ENCODE data around the gene CD300LG.

CD300LG gene

DNA sequence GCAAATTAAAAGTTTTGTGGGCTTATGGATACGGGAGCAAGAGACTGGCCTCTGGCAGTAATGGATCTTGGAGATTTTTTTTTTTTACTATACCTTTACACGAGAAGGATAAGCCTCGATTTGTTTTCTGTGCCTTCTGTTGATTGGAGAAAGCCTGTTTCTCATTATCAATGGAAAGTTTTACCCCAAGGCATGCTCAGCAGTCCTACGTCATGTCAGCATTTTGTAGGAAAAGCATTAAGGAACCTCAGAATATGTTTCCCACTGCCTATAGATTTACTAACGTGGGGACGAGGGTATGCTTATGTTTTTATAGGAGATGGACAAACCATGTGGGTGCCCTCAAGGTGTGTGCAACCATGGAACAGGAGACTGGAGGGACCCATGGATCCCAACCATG, 26.8 kb downstream of the CD300LG start:
- Histone ChIP-seq H3K4me2 (ENCODE audit: low read length) (no peak overlapping the region), H3K27me3 (ENCODE audit: control insufficient read depth, low read length) (no peaks in the 10 kb centered on the region), H3K79me2 (ENCODE audit: control insufficient read depth, low read length) (no peaks in the 10 kb centered on the region), H3K9me2 (replicated peaks; ENCODE audit: control insufficient read depth, low read length) (no peaks in the 10 kb centered on the region), H3F3A (ENCODE audit: control insufficient read depth, insufficient read depth) (no peaks in the 10 kb centered on the region), H3K4me1 (ENCODE audit: control insufficient read depth, low read length) (no peaks in the 10 kb centered on the region), H4K20me1 (ENCODE audit: control insufficient read depth, insufficient read depth, low read depth, low read length) (no peaks in the 10 kb centered on the region), H3K4me3 (ENCODE audit: low read length) (no peak overlapping the region), H3K9me3 (ENCODE audit: control insufficient read depth, insufficient read depth, low read length) (no peaks in the 10 kb centered on the region), H3K36me3 (ENCODE audit: control insufficient read depth, low read length) (no peaks in the 10 kb centered on the region), H3K27ac (ENCODE audit: low read depth, low read length) (no peak overlapping the region)
- TF ChIP-seq EZH2phosphoT487 (IDR thresholded peaks at IDR 0.05; ENCODE audit: borderline replicate concordance, low read length) = no peak
- TF ChIP-seq, protein P1, sequence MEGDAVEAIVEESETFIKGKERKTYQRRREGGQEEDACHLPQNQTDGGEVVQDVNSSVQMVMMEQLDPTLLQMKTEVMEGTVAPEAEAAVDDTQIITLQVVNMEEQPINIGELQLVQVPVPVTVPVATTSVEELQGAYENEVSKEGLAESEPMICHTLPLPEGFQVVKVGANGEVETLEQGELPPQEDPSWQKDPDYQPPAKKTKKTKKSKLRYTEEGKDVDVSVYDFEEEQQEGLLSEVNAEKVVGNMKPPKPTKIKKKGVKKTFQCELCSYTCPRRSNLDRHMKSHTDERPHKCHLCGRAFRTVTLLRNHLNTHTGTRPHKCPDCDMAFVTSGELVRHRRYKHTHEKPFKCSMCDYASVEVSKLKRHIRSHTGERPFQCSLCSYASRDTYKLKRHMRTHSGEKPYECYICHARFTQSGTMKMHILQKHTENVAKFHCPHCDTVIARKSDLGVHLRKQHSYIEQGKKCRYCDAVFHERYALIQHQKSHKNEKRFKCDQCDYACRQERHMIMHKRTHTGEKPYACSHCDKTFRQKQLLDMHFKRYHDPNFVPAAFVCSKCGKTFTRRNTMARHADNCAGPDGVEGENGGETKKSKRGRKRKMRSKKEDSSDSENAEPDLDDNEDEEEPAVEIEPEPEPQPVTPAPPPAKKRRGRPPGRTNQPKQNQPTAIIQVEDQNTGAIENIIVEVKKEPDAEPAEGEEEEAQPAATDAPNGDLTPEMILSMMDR (IDR thresholded peaks at IDR 0.05; ENCODE audit: low read depth, low read length, poor library complexity, severe bottlenecking) = no peak

DNA sequence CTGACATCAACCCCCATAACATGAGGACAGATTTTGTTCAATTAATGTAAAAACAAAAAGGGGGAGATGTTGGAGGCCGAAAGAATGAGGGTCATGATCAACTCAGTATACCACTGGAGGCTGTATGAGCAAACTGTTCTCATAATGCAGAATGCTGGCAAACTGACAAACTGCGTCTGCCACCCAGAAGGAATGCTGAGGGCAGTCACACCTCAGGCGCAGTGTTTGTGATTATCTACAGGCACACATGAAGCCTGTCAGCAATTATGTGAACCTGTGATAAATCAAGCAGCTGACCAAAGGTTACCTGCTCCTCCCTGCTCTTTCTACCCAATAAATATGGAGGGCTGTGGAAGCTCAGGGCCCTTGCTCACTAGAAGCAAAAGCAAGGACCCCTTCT, 27.3 kb downstream of the CD300LG start:
- TF ChIP-seq EZH2phosphoT487 (IDR thresholded peaks at IDR 0.05; ENCODE audit: borderline replicate concordance, low read length) = no peak
- TF ChIP-seq, protein P1 (IDR thresholded peaks at IDR 0.05; ENCODE audit: low read depth, low read length, poor library complexity, severe bottlenecking) = no peak
- no peaks in the 10 kb centered on the region for H3F3A ChIP-seq (ENCODE audit: control insufficient read depth, insufficient read depth)

DNA sequence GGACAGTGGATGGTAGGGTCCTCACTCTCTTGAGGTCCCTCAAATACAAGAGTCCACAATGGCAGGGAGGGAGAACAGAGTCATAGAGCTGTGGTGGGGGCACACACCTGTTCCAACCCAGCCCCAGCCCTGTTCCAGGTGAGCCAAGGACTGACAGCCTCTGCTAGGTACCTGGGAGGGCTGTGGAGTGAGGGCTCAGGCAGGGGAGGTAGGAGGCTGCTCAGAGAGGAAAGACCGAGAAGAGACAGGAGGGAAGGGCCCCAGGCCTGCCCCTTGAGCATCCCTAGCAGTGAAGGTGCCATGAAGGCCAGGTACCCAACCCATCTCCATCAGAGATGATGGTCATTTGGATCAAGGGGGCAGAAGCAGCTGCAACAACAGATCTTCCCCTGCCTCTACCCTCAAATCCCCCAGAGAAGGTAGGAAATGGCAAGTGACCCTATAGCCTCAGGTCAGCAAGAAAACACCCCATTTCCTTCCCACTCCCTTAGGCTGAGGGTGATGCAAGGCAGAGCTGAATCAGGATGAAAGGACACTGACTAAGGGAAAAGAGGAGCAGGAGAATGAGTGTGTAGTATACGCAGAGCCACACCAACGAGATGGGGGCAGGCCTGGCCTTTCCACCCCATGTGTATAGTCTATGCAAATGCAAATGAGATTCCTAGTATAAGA, 28.6 kb downstream of the CD300LG start:
- no peaks in the 10 kb centered on the region for H3K4me1 ChIP-seq (ENCODE audit: control insufficient read depth, low read length)
- no peaks in the 10 kb centered on the region for H3K9me2 ChIP-seq (replicated peaks; ENCODE audit: control insufficient read depth, low read length)
- no peak overlapping the region for H3K4me2 ChIP-seq (ENCODE audit: low read length)
- H4K20me1 ChIP-seq (ENCODE audit: control insufficient read depth, insufficient read depth, low read depth, low read length) = no peaks in the 10 kb centered on the region
- TF ChIP-seq, protein P1 (IDR thresholded peaks at IDR 0.05; ENCODE audit: low read depth, low read length, poor library complexity, severe bottlenecking) = no peak
- no peak for TF ChIP-seq EZH2phosphoT487 (IDR thresholded peaks at IDR 0.05; ENCODE audit: borderline replicate concordance, low read length)
- no peak overlapping the region for H3K27ac ChIP-seq (ENCODE audit: low read depth, low read length)
- H3K36me3 ChIP-seq (ENCODE audit: control insufficient read depth, low read length) = no peaks in the 10 kb centered on the region
- no peaks in the 10 kb centered on the region for H3K9me3 ChIP-seq (ENCODE audit: control insufficient read depth, insufficient read depth, low read length)
- H3K79me2 ChIP-seq (ENCODE audit: control insufficient read depth, low read length) = no peaks in the 10 kb centered on the region
- no peaks in the 10 kb centered on the region for H3F3A ChIP-seq (ENCODE audit: control insufficient read depth, insufficient read depth)
- H3K4me3 ChIP-seq (ENCODE audit: low read length) = no peak overlapping the region
- H3K27me3 ChIP-seq (ENCODE audit: control insufficient read depth, low read length) = no peaks in the 10 kb centered on the region

More for the DNA sequence above, 27.3 kb downstream of the CD300LG start:
- Histone ChIP-seq H3K27ac (ENCODE audit: low read depth, low read length) (no peak overlapping the region), H3K4me3 (ENCODE audit: low read length) (no peak overlapping the region), H3K4me2 (ENCODE audit: low read length) (no peak overlapping the region), H3K79me2 (ENCODE audit: control insufficient read depth, low read length) (no peaks in the 10 kb centered on the region), H3K9me2 (replicated peaks; ENCODE audit: control insufficient read depth, low read length) (no peaks in the 10 kb centered on the region), H3K4me1 (ENCODE audit: control insufficient read depth, low read length) (no peaks in the 10 kb centered on the region), H3K9me3 (ENCODE audit: control insufficient read depth, insufficient read depth, low read length) (no peaks in the 10 kb centered on the region), H4K20me1 (ENCODE audit: control insufficient read depth, insufficient read depth, low read depth, low read length) (no peaks in the 10 kb centered on the region), H3K27me3 (ENCODE audit: control insufficient read depth, low read length) (no peaks in the 10 kb centered on the region), H3K36me3 (ENCODE audit: control insufficient read depth, low read length) (no peaks in the 10 kb centered on the region)

All from DOHH2 (cell line).